Upper lobe of right lung (tissue), 1 donor: ENCODE results near the gene RNF150. TPM values are rescaled to one million over a fixed set of nuclear protein-coding genes. Genes with fewer than 3 reads are reported as not detected.

Source experiments
- ATAC-seq: fragments of 200-7000 bp; cut with Tn5 transposase; one replicate; pipeline ENCODE4 v1.9.1; 2020; ENCODE audit warnings: mild to moderate bottlenecking, moderate library complexity
- DNase-seq: peaks from one replicate; pipeline ENCODE4 v3.0.0-alpha.2; 2020
- H3K27ac ChIP-seq: fragments of 200-600 bp; one replicate; pipeline ENCODE4 v1.8.0; 2022
- H3K27me3 ChIP-seq: fragments of 200-600 bp; one replicate; pipeline ENCODE4 v1.8.0; 2022; ENCODE audit warnings: mild to moderate bottlenecking
- H3K36me3 ChIP-seq: fragments of 200-600 bp; one replicate; pipeline ENCODE4 v1.8.0; 2022
- H3K4me1 ChIP-seq: fragments of 200-600 bp; one replicate; pipeline ENCODE4 v1.8.0; 2022
- H3K4me3 ChIP-seq: fragments of 200-600 bp; one replicate; pipeline ENCODE4 v1.8.0; 2022; ENCODE audit warnings: mild to moderate bottlenecking
- H3K9me3 ChIP-seq: fragments of 200-600 bp; one replicate; pipeline ENCODE4 v1.8.0; 2022
- CTCF ChIP-seq: fragments of 200-600 bp; IDR thresholded peaks from one replicate; pipeline ENCODE4 v1.8.0; 2022; ENCODE audit warnings: antibody characterized with exemption
- intact Hi-C: fragments of 100-400 bp; cut with DNase I; formaldehyde crosslinking; loops from one replicate; pipeline ENCODE4 v1.11.0; 2022
- total RNA-seq: library from RNA; stranded (reverse); fragmentation: NEBNext Ultra II Directional; extraction: Animal tissue kit (Norgen Biotek cat#: 25700); gene quantifications from one replicate; pipeline ENCODE4 v1.2.1, GENCODE V29; 2021
- donor health status: DM: no; HTN: yes; CAD: no; lungs with severe emphysema.

RNF150 gene
- total RNA-seq, 1 donor from 2014 or later = 2.4 TPM

- TF ChIP-seq CTCF = no peak
- H3K27ac ChIP-seq = no peak overlapping the region
- H3K4me3 ChIP-seq = no peak overlapping the region
- ATAC-seq (no peak), DNase-seq (no peak)
- H3K9me3 ChIP-seq = no peaks in the 10 kb centered on the region
- H3K27me3 ChIP-seq = no peaks in the 10 kb centered on the region
- H3K36me3 ChIP-seq = no peaks in the 10 kb centered on the region
- intact Hi-C loops = no loop called here
- H3K4me1 ChIP-seq = no peaks in the 10 kb centered on the region
These were observed 111.1 kb downstream of the RNF150 start for GRCh38 chr4:141022111-141022695.

GRCh38 chr4:141021397-141022110 is 111.7 kb downstream of the RNF150 start:
- no peak for TF ChIP-seq CTCF
- no peaks in the 10 kb centered on the region for H3K27me3 ChIP-seq
- no peaks in the 10 kb centered on the region for H3K4me1 ChIP-seq
- no peak overlapping the region for H3K4me3 ChIP-seq
- intact Hi-C loops = no loop called here
- no peaks in the 10 kb centered on the region for H3K36me3 ChIP-seq
- DNase-seq (no peak), ATAC-seq (no peak)
- no peaks in the 10 kb centered on the region for H3K9me3 ChIP-seq
- no peak overlapping the region for H3K27ac ChIP-seq

- intact Hi-C loops = no loop called here
- no peaks in the 10 kb centered on the region for H3K9me3 ChIP-seq
- no peak for ATAC-seq
- H3K27me3 ChIP-seq = no peaks in the 10 kb centered on the region
- no peak for TF ChIP-seq CTCF
- H3K27ac ChIP-seq = no peak overlapping the region
- no peaks in the 10 kb centered on the region for H3K4me1 ChIP-seq
- H3K36me3 ChIP-seq = no peaks in the 10 kb centered on the region
- DNase-seq = no peak
- H3K4me3 ChIP-seq = no peak overlapping the region
These were observed 112.4 kb downstream of the RNF150 start for GRCh38 chr4:141020801-141021261.

- Histone ChIP-seq H3K9me3 (no peaks in the 10 kb centered on the region), H3K36me3 (no peaks in the 10 kb centered on the region), H3K4me1 (no peaks in the 10 kb centered on the region), H3K27me3 (no peaks in the 10 kb centered on the region), H3K4me3 (no peak overlapping the region), H3K27ac (no peak overlapping the region)
- ATAC-seq = no peak
- intact Hi-C loops = no loop called here
- TF ChIP-seq CTCF = no peak
- no peak for DNase-seq
These were observed 113.5 kb downstream of the RNF150 start for GRCh38 chr4:141019768-141020167.

- Histone ChIP-seq H3K4me3 (no peak overlapping the region), H3K4me1 (no peaks in the 10 kb centered on the region), H3K27ac (no peak overlapping the region), H3K27me3 (no peaks in the 10 kb centered on the region), H3K36me3 (no peaks in the 10 kb centered on the region), H3K9me3 (no peaks in the 10 kb centered on the region)
- ATAC-seq (no peak), DNase-seq (no peak)
- intact Hi-C loops = no loop called here
- no peak for TF ChIP-seq CTCF
These were observed 117.0 kb downstream of the RNF150 start for GRCh38 chr4:141016117-141016798.
